HCT116 (cell line): ENCODE data around the gene FBXL7. TPM values are rescaled to one million over a fixed set of nuclear protein-coding genes. Genes with fewer than 3 reads are reported as not detected.

ENCODE experiments used
- ATAC-seq: fragments of 200-7000 bp; cut with Tn5 transposase; 2 replicates; pipeline ENCODE4 v1.9.1; 2020; ENCODE audit warnings: mild to moderate bottlenecking, moderate library complexity
- BruUV-seq: library from RNA; stranded (reverse); fragments of 400-500 nt; replicated peaks from 2 replicates; lab custom pipeline; 2021; lab: Mats Ljungman, UMichigan
- CTCF ChIA-PET: fragments of 300-600 bp; sonication (Branson Sonifier 250); formaldehyde crosslinking; loops from one replicate; lab custom pipeline; 2021; ENCODE audit warnings: antibody characterized with exemption; lab: Charles Lee
- POLR2A ChIA-PET: fragments of 300-600, 350-600 bp; sonication (Branson Sonifier 250); formaldehyde crosslinking; loops from one replicate; lab custom pipeline; 2021; ENCODE audit warnings: antibody characterized with exemption; lab: Charles Lee
- RAD21 ChIA-PET, 2 experiments: fragments of 300-600 bp; sonication (Branson Sonifier 250); formaldehyde crosslinking; loops; one replicate each; lab custom pipeline; 2023; ENCODE audit warnings: low total read pairs in 2 of 2; ENCODE audit not compliant: uncharacterized antibody in 2 of 2, unreplicated experiment in 2 of 2, low non-redundant PET in 1 of 2; lab: Charles Lee
- DNase-seq: peaks from one replicate; pipeline ENCODE4 v3.0.0-alpha.2; 2010; ENCODE audit warnings: low read depth, low spot score
- H2AFZ ChIP-seq: fragments of 200-600 bp; shearing (Covaris generic), sonication (generic); 2 replicates; pipeline ENCODE4 v1.6.1; 2017; ENCODE audit warnings: low read depth, mixed run types, mixed read lengths, antibody characterized with exemption, low read length; ENCODE audit not compliant: poor library complexity, severe bottlenecking
- H3K27ac ChIP-seq: 2 replicates; pipeline ENCODE4 v1.5.1; 2012; ENCODE audit warnings: low read depth, low read length
- H3K27me3 ChIP-seq: fragments of 200-600 bp; sonication (generic); 2 replicates; pipeline ENCODE4 v1.6.1; 2016; ENCODE audit warnings: mixed run types, low read length, mixed read lengths; ENCODE audit not compliant: insufficient read depth
- H3K36me3 ChIP-seq, 2 experiments: fragments of 200-500 bp in 1 of 2; fragments of 200-600 bp in 1 of 2; sonication (Bioruptor generic) in 1 of 2; sonication (generic) in 1 of 2; 2 replicates each; pipeline versions ENCODE4 v1.5.1 to v1.6.1; 2014 to 2016; ENCODE audit warnings: low read length in 2 of 2, inconsistent platforms in 1 of 2, mixed read lengths in 1 of 2, mixed run types in 1 of 2; ENCODE audit not compliant: insufficient read depth in 2 of 2, control insufficient read depth in 1 of 2
- H3K4me1 ChIP-seq, 2 experiments: fragments of 200-600 bp in 1 of 2; sonication (generic) in 1 of 2; 2 replicates each; pipeline versions ENCODE4 v1.5.1 to v1.6.1; 2012 to 2017; ENCODE audit warnings: low read length in 2 of 2, inconsistent platforms in 1 of 2, mild to moderate bottlenecking in 1 of 2, mixed read lengths in 1 of 2, mixed run types in 1 of 2, moderate library complexity in 1 of 2; ENCODE audit not compliant: insufficient read depth in 2 of 2, control insufficient read depth in 1 of 2
- H3K4me2 ChIP-seq: fragments of 200-600 bp; sonication (generic); 2 replicates; pipeline ENCODE4 v1.6.1; 2017; ENCODE audit warnings: mixed run types, low read length, mixed read lengths
- H3K4me3 ChIP-seq, 2 experiments: fragments of 200-600 bp in 1 of 2; sonication (generic) in 1 of 2; replicated peaks in 1 of 2; 2 replicates each; pipeline ENCODE4 v1.5.1; 2011 to 2016; ENCODE audit warnings: low read length in 2 of 2, control low read depth in 1 of 2, low read depth in 1 of 2, mild to moderate bottlenecking in 1 of 2, mixed read lengths in 1 of 2, mixed run types in 1 of 2
- H3K79me2 ChIP-seq: fragments of 200-600 bp; sonication (generic); 2 replicates; pipeline ENCODE4 v1.6.1; 2017; ENCODE audit warnings: mild to moderate bottlenecking, mixed run types, low read length, moderate library complexity, mixed read lengths; ENCODE audit not compliant: insufficient read depth
- H3K9ac ChIP-seq: fragments of 200-600 bp; sonication (generic); 2 replicates; pipeline ENCODE4 v1.6.1; 2016; ENCODE audit warnings: low read length, mixed read lengths
- H3K9me2 ChIP-seq: fragments of 200-600 bp; sonication (generic), shearing (Covaris generic); 2 replicates; pipeline ENCODE4 v1.6.1; 2017; ENCODE audit warnings: mixed run types, mild to moderate bottlenecking, moderate library complexity; ENCODE audit not compliant: insufficient read depth
- H3K9me3 ChIP-seq, 2 experiments: fragments of 200-500 bp in 1 of 2; fragments of 200-600 bp in 1 of 2; sonication (Bioruptor generic) in 1 of 2; sonication (generic) in 1 of 2; 2 replicates each; pipeline ENCODE4 v1.6.1; 2014 to 2017; ENCODE audit warnings: low read length in 2 of 2, mixed read lengths in 2 of 2, inconsistent platforms in 1 of 2, low read depth in 1 of 2, mild to moderate bottlenecking in 1 of 2, mixed run types in 1 of 2, moderate library complexity in 1 of 2; ENCODE audit not compliant: control insufficient read depth in 1 of 2, insufficient read depth in 1 of 2
- H4K20me1 ChIP-seq: fragments of 200-600 bp; sonication (generic), shearing (Covaris generic); 2 replicates; pipeline ENCODE4 v1.6.1; 2017; ENCODE audit warnings: mixed run types, mild to moderate bottlenecking, moderate library complexity; ENCODE audit not compliant: insufficient read depth
- ATF3 ChIP-seq: IDR thresholded peaks from 2 replicates; pipeline ENCODE4 v1.6.1; 2012
- CBX3 ChIP-seq: IDR thresholded peaks from 2 replicates; pipeline ENCODE4 v1.6.1; 2012; ENCODE audit warnings: low read depth
- CEBPB ChIP-seq: IDR thresholded peaks from 2 replicates; pipeline ENCODE4 v1.6.1; 2012; ENCODE audit warnings: low read depth
- CTCF ChIP-seq, 3 experiments: fragments of 200-600 bp in 1 of 3; sonication (generic) in 1 of 3; IDR thresholded peaks in 2 of 3; conservative IDR thresholded peaks in 1 of 3; 2 replicates each; pipeline ENCODE4 v1.5.1; 2012 to 2017; ENCODE audit warnings: low read depth in 2 of 3, low read length in 2 of 3, antibody characterized with exemption in 1 of 3, borderline replicate concordance in 1 of 3, control low read depth in 1 of 3, mild to moderate bottlenecking in 1 of 3, mixed read lengths in 1 of 3, mixed run types in 1 of 3, moderate library complexity in 1 of 3; ENCODE audit not compliant: insufficient read depth in 1 of 3
- EGR1 ChIP-seq: IDR thresholded peaks from 2 replicates; pipeline ENCODE4 v1.6.1; 2012; ENCODE audit warnings: low read depth
- ELF1 ChIP-seq: IDR thresholded peaks from 2 replicates; pipeline ENCODE4 v1.6.1; 2012; ENCODE audit warnings: low read depth, borderline replicate concordance
- EZH2phosphoT487 ChIP-seq: fragments of 200-600 bp; IDR thresholded peaks from 2 replicates; pipeline ENCODE4 v1.6.1; 2018; ENCODE audit warnings: antibody characterized with exemption, borderline replicate concordance
- JUND ChIP-seq: IDR thresholded peaks from 2 replicates; pipeline ENCODE4 v1.6.1; 2012
- POLR2A ChIP-seq: IDR thresholded peaks from 2 replicates; pipeline ENCODE4 v1.7.0; 2011; ENCODE audit warnings: borderline replicate concordance; ENCODE audit not compliant: insufficient read depth, insufficient read length; ENCODE audit errors: extremely low read depth
- POLR2AphosphoS5 ChIP-seq: IDR thresholded peaks from 2 replicates; pipeline ENCODE4 v1.6.1; 2011; ENCODE audit warnings: mild to moderate bottlenecking, low read depth, low read length, moderate library complexity
- RAD21 ChIP-seq: IDR thresholded peaks from 2 replicates; pipeline ENCODE4 v1.6.1; 2012; ENCODE audit warnings: low read depth, mild to moderate bottlenecking
- REST ChIP-seq: IDR thresholded peaks from 2 replicates; pipeline ENCODE4 v1.6.1; 2012; ENCODE audit warnings: low read depth
- SIN3A ChIP-seq: IDR thresholded peaks from 2 replicates; pipeline ENCODE4 v1.6.1; 2012; ENCODE audit warnings: low read depth
- SRF ChIP-seq: IDR thresholded peaks from 2 replicates; pipeline ENCODE4 v1.6.1; 2012; ENCODE audit warnings: low read depth
- YY1 ChIP-seq: IDR thresholded peaks from 2 replicates; pipeline ENCODE4 v1.6.1; 2011; ENCODE audit warnings: low read length, low read depth, moderate library complexity, mild to moderate bottlenecking; ENCODE audit not compliant: insufficient replicate concordance; ENCODE audit errors: extremely low read depth
- ZBTB33 ChIP-seq: IDR thresholded peaks from 2 replicates; pipeline ENCODE4 v1.6.1; 2011; ENCODE audit warnings: mild to moderate bottlenecking, low read length, moderate library complexity; ENCODE audit not compliant: insufficient replicate concordance; ENCODE audit errors: extremely low read depth
- ZFX ChIP-seq: fragments of 450-650 bp; IDR thresholded peaks from 2 replicates; pipeline ENCODE4 v1.6.1; 2017
- ZNF274 ChIP-seq: fragments of 200-500 bp; sonication (Bioruptor generic); IDR thresholded peaks from 2 replicates; pipeline ENCODE4 v1.6.1; 2014; ENCODE audit warnings: mild to moderate bottlenecking, low read depth, low read length, inconsistent platforms
- intact Hi-C: fragments of 100-400 bp; cut with micrococcal nuclease; formaldehyde crosslinking; loops from 2 replicates; pipeline ENCODE4 v1.10.0; 2022
- total RNA-seq: library from RNA; stranded (reverse); gene quantifications from one replicate; pipeline ENCODE4 v1.2.1, GENCODE V29; 2021; ENCODE audit not compliant: unreplicated experiment

FBXL7 gene
- total RNA-seq, 1 experiment from 2014 or later, result 0.05 TPM

- Histone ChIP-seq H3K4me3 (no peak overlapping the region), H3K9me3 (peaks cover 0 to 25% of the 10 kb centered on the region in 2 experiments; a peak in 2 of 4 replicates), H3K79me2 (no peaks in the 10 kb centered on the region), H4K20me1 (no peaks in the 10 kb centered on the region), H3K27ac (no peak overlapping the region), H2AFZ (no peak overlapping the region), H3K27me3 (no peaks in the 10 kb centered on the region), H3K4me2 (no peak overlapping the region), H3K36me3 (no peaks in the 10 kb centered on the region), H3K9ac (no peak overlapping the region), H3K9me2 (no peaks in the 10 kb centered on the region), H3K4me1 (no peaks in the 10 kb centered on the region)
- RAD21 ChIA-PET, result no interaction called here
- intact Hi-C loops, result no loop called here
- POLR2A ChIA-PET, result no interaction called here
- ATAC-seq, result no peak
- BruUV-seq, result no TSS peak
- no peak for DNase-seq
- TF ChIP-seq POLR2A (no peak), CEBPB (no peak), YY1 (no peak), JUND (no peak), POLR2AphosphoS5 (no peak), SIN3A (no peak), RAD21 (no peak), SRF (no peak), ZNF274 (no peak), ELF1 (no peak), EZH2phosphoT487 (no peak), ATF3 (no peak), ZBTB33 (no peak), CTCF (IDR thresholded peaks at IDR 0.05 in 2 of 3, conservative IDR thresholded peaks at IDR 0.05 in 1 of 3; ENCODE audit: borderline replicate concordance in 1 of 3, insufficient read depth in 1 of 3, low read depth in 2 of 3, low read length in 2 of 3) (no peak), ZFX (no peak), EGR1 (no peak), CBX3 (no peak), REST (no peak)
- CTCF ChIA-PET, result no interaction called here
Measured at GRCh38 chr5:15902066-15902465, 402.1 kb downstream of the FBXL7 start.
